GM19023 (cell line): ENCODE results near the gene THRB.

ENCODE experiments used
- ATAC-seq: cut with Tn5 transposase; IDR thresholded peaks from one replicate; pipeline ENCODE4 v1.9.1; 2021; ENCODE audit warnings: mild to moderate bottlenecking, moderate library complexity; ENCODE audit not compliant: unreplicated experiment

The THRB gene

DNA sequence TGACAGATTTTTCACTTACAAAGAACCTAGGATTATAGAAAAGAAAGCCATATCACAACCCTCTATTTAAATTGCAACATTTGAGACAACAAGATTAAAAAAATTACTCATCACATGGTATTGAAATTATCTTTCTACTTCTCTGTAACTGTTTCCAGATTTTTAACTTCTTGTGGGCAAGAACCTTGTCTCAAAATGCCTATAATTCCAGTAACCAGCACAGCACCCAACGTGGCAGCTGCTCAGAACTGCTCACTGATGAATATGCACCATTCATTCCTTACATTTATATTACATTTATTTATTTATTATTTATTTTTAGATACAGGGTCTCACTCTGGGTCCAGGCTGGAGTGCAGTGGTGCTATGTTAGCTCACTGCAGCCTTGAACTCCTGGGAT, 216.1 kb downstream of the THRB start:
- ATAC-seq, result no peak

DNA sequence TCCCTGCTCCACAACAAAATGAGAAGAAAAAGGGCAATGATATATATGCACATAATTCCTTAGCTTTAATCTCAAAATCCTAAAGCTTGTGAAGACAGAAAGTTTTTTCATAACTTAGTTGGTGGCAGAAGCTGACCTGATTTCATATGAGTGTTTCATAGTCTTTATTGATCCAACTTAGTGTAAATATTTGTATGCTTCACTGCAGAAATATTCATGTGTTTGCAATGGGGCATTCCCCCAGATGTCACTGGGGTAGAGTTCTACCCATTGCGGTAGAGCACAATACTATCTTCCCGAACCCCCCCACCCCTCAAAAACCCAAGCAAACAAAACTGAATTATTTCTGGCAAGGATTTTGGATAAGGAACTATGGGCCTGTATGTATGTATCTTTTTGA, 221.2 kb downstream of the THRB start:
- ATAC-seq, result no peak

GRCh38 chr3:24272875-24273274, 221.8 kb downstream of the THRB start:
- ATAC-seq, result no peak

- no peak for ATAC-seq
Observed at GRCh38 chr3:24272408-24272807, 222.2 kb downstream of the THRB start.

DNA sequence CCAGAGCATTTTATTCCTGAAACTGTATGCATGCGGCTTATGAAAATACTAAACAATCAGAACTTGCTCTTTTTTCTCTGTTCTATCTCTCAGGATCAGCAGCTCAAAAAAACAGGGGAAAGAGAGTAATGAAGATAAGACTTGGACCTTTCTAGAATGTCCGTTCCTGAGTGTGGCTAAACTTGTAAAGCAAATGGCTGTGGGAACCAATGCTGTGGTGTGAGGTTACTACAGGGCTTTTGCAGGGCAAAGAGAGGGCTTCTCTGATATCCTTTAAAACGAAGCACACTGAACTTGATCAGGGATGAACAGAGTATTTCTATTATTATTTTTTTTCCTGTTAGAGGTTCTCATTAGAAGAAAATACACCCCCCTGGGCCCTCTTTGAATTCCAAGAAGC, 223.4 kb downstream of the THRB start:
- no peak for ATAC-seq

- no peak for ATAC-seq
Observed at GRCh38 chr3:24270744-24271143, 223.9 kb downstream of the THRB start.

- ATAC-seq, result no peak
Observed at GRCh38 chr3:24270204-24270691, 224.4 kb downstream of the THRB start.

- peak; percentile 57 for ATAC-seq
Observed at GRCh38 chr3:24264748-24265158, 229.9 kb downstream of the THRB start.

DNA sequence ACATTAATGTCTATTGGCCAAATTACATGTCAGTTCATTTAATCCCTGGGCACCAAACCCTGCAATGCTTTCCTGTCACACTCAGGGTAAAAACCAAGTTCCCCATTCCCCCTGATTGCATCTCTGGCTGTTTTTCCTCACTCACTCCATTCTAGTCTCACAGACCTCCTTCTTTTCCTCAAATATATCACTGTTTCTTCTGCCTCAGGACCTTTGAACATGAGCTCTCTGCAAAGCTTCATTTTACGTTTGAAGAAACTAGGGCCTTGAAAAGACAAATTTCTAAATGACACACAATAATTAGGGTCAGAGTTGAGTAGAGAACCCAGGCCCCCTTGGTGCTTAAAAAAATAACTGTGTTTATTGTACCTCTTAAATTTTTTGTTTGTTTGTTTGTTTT, 230.6 kb downstream of the THRB start:
- ATAC-seq, result no peak

- ATAC-seq, result no peak
Observed at GRCh38 chr3:24263069-24263668, 231.5 kb downstream of the THRB start.

GRCh38 chr3:24261521-24261920, 233.1 kb downstream of the THRB start:
- ATAC-seq, result no peak

DNA sequence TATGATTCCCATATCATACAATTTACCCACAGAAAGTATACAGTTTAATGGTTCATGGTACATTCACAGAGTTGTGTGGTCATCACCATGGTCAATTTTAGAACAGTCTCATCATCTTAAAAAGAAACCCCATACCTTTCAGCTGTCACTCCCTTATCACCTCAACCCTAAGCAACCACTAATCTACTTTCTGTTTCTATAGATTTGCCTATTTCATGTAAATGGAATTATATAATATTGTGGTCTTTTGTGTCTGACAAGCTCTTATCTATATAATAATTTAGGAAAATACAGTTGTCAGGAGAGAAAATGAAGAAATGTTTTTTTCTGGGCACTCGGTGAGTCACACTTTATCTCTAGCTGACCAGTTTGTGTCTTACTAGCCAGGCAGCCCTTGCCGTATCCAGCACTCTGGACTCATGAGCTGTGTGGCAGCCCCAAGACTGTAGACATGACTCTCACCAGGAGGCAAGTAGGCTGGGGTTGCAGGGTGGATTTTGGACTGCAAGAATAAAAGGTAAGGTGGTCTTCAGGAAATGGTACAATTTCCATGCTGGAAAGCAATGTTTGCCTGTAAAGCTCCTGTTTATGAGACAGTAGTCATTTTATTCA, 234.6 kb downstream of the THRB start:
- ATAC-seq, result no peak

DNA sequence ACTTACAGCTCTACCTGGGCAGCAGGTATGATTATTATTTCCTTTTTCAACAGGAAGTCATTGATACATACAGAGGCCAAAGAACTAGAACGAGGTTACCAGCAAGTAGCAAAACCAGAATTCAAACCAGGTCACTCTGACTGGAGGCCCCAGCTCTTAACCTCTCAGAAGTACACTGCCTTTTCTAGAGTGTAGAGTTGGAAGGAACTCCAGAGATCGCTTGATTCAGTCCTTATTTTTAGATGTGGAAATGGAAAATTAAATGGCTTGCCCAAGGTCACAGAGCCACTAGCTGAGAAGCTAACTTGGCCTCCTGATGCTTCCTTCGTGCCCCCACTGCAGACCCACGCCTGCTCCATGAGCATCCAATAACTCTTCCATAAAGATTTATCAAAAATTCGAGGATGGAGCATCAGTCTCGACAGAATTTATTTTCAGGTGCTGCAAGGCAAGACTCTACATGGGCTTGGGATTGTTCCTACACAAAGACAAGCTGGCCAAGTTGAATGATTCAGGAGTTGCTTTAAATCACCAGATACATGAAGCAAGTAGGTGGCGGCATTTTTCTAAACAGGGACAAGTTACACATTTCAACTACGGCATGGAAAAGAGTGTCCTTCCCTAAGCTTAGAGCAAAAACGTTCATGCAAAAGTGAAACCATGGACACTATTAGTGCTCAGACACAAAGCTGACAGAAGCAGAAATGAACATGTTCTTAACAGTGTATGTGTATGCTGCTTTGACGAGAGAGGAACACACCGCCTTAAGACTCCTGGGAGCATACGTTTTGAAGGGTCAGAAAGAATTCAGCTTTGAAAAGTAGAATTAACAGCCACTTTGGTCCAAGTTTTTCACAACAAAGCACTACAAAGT, 235.7 kb downstream of the THRB start:
- no peak for ATAC-seq

DNA sequence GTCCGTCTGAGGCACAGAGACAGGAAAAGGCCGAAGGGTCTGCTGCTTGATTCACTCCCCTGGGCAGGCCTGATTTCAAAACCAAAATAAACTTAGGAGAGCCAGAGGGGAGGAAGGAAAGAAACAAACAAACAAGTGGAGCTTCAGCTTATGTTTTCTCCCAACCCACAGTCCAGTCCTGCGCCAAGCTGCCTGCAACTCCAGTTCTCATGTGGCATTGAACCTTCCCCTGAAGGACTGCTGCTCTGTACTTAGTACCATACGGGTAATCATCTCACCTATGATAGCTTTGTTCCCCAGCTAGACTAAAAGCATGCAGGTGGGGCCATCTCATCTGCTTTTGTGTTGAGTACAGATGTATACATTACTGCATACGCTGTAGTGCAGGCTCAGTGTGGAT, 236.4 kb downstream of the THRB start:
- no peak for ATAC-seq

DNA sequence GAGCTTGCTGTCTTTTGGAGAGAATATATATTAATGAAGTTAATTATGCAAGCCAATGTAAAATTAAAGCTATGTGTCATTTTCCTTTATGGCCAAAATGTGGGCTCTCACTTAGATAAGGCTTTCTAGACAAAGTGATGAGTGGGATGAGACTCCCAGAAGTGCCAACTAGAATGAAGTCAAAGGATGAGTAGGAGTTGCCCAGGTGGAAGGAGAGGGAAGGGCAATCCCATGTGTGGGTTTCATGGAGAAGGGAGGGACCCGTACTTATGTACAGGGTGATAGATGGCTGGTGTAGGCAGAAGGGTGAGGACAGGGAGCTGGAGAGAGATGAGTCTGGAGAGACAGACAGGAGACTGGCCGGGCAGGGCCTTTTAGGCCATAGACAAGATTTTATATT, 239.2 kb downstream of the THRB start:
- ATAC-seq, result no peak

GRCh38 chr3:24254649-24255048, 240.0 kb downstream of the THRB start:
- no peak for ATAC-seq

DNA sequence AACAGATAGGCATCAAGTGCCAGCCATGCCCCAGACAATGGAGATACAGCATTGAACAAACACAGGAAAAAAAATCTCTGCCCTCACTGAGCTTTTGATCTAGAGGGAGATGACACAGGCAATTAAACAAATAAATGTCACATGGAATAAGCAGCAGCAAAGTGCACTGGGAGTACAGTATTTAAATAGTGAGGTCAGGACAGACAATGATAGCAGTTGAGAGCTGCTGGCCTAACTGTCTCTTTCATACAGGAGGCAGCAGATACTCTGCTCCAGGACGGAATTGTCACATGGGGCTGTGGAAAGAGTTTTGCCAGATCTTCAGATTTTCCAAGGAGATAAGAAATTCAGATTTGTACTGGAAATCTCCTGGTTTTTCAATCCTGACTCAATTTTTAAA, 241.3 kb downstream of the THRB start:
- no peak for ATAC-seq

DNA sequence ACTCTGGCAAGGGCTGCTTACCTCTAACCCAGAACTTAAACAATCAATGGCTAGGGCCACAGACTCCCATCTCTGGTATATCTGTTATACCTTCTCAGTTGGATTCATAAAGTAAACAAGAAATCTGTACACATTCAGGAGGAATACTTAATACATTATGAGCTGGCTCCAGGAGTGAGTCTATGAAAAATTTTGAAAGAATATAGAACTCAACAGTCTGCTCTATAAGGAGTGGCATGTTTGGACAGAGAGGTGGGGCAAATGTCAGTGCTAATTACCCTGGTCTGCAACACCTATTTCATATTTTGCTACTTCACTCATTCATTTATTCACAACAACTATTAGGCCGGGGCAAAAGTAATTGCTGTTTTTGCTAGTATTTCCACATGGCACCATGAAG, 245.1 kb downstream of the THRB start:
- no peak for ATAC-seq

DNA sequence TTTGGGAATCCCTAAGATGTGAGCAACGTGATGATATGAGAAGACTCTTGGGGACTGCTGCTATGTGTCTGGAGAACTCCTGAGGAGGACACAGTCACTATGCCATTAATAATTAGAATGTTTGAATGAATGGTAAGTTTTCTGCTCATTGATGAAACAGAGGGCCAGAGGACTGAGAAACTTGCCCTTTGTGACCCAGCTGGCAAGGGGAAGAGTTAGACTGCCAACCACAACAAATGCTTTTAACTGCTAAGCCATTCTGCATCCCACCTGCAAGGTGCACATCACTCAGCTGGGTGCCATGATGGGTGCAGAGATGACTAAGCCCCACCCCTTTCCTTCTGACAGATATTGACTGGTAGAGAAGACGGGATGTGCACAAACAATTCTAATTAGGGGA, 249.6 kb downstream of the THRB start:
- ATAC-seq, result no peak

GRCh38 chr3:24244491-24244890, 250.2 kb downstream of the THRB start:
- ATAC-seq, result no peak

GRCh38 chr3:24242012-24242698, 252.5 kb downstream of the THRB start:
- no peak for ATAC-seq
